HepG2 (cell line): ENCODE data around the gene CD302. TPM values are rescaled to one million over a fixed set of nuclear protein-coding genes. Genes with fewer than 3 reads are reported as not detected.

Source experiments
- polyA plus RNA-seq, 8 experiments: library from polyadenylated mRNA; depleted of rRNA in 3 of 8; stranded (reverse) in 7 of 8; unstranded in 1 of 8; fragments of >200 nt; fragmentation: Illumina TruSeq in 4 of 8; extraction: Trizol in 4 of 8; gene quantifications; 2 replicates each; pipeline versions ENCODE4 v1.2.1 to v1.2.3, GENCODE V29; 2011 to 2016; ENCODE audit warnings: low read depth in 4 of 8, missing spikeins in 1 of 8, mixed read lengths in 1 of 8; ENCODE audit not compliant: insufficient read depth in 1 of 8
- total RNA-seq, 5 experiments: library from RNA; depleted of rRNA; stranded (reverse); fragments of >200 nt; fragmentation: Illumina TruSeq; extraction: Trizol; gene quantifications; 2 replicates each; pipeline ENCODE4 v1.2.3, GENCODE V29; 2016; ENCODE audit warnings: low read depth in 1 of 5

The CD302 gene
- total and polyA plus RNA-seq, 2 of the 13 experiments (the other 11 are each of a cell fraction or from before 2014, with no cell fraction given) = 8.0 to 15.6 TPM

Other genes with a start within 250 kb of the CD302 start
- gene BAZ2B, start 181.7 kb downstream of the CD302 start, total RNA-seq (2016; rRNA removed; fragmentation: Illumina TruSeq; extraction: Trizol) = 15.1 and 18.2 TPM in 2 replicates
- 14.0 and 15.2 TPM in 2 replicates for gene BAZ2B, start 181.7 kb downstream of the CD302 start, polyA plus RNA-seq (2011; rRNA removed)
- 88.5 and 156 TPM in 2 replicates for gene MARCHF7, start 85.7 kb downstream of the CD302 start, total RNA-seq (2016; rRNA removed; fragmentation: Illumina TruSeq; extraction: Trizol)
- gene MARCHF7, start 85.7 kb downstream of the CD302 start, polyA plus RNA-seq (2011; rRNA removed) = 32.8 and 33.2 TPM in 2 replicates
- gene LY75, start 106.5 kb upstream of the CD302 start, total RNA-seq (2016; rRNA removed; fragmentation: Illumina TruSeq; extraction: Trizol) = not detected in 2 replicates
- gene LY75, start 106.5 kb upstream of the CD302 start, polyA plus RNA-seq (2011; rRNA removed) = not detected in 2 replicates